GM12878 (cell line): ENCODE results near the gene VWA7. TPM values are rescaled to one million over a fixed set of nuclear protein-coding genes. Genes with fewer than 3 reads are reported as not detected.

ENCODE experiments used
- BACH1 ChIP-seq: fragments of 450-650 bp; IDR thresholded peaks from 2 replicates; pipeline ENCODE4 v1.6.1; 2017; ENCODE audit warnings: mild to moderate bottlenecking, borderline replicate concordance
- CEBPB ChIP-seq, 2 experiments: fragments of 150-350 bp in 1 of 2; IDR thresholded peaks; 2 replicates each; pipeline ENCODE4 v1.6.1; 2012 to 2014; ENCODE audit warnings: low read depth in 2 of 2, low read length in 2 of 2, borderline replicate concordance in 1 of 2, inconsistent platforms in 1 of 2
- IKZF2 ChIP-seq, 2 experiments: fragments of 450-650 bp; IDR thresholded peaks; 2 replicates each; pipeline ENCODE4 v1.6.1; 2017; ENCODE audit warnings: mild to moderate bottlenecking in 2 of 2, moderate library complexity in 2 of 2
- IRF4 ChIP-seq: IDR thresholded peaks from 2 replicates; pipeline ENCODE4 v1.6.1; 2011; ENCODE audit warnings: low read depth, low read length
- MYC ChIP-seq: IDR thresholded peaks from 2 replicates; pipeline ENCODE4 v1.6.1; 2011; ENCODE audit warnings: mild to moderate bottlenecking, low read length, moderate library complexity, inconsistent platforms; ENCODE audit not compliant: insufficient read depth, insufficient replicate concordance, insufficient read length, severe bottlenecking
- NFYB ChIP-seq: IDR thresholded peaks from 2 replicates; pipeline ENCODE4 v1.6.1; 2011; ENCODE audit warnings: low read depth, mild to moderate bottlenecking, low read length, improper control_type of control experiment, moderate library complexity; ENCODE audit not compliant: insufficient read depth
- NRF1 ChIP-seq: conservative IDR thresholded peaks from 2 replicates; pipeline ENCODE4 v1.6.1; 2011; ENCODE audit warnings: mild to moderate bottlenecking, low read depth, low read length, improper control_type of control experiment
- POLR2AphosphoS2 ChIP-seq: IDR thresholded peaks from 2 replicates; pipeline ENCODE4 v1.6.1; 2011; ENCODE audit warnings: low read depth, mild to moderate bottlenecking, low read length, improper control_type of control experiment, moderate library complexity
- ZNF217 ChIP-seq: fragments of 450-650 bp; IDR thresholded peaks from 2 replicates; pipeline ENCODE4 v1.6.1; 2017; ENCODE audit warnings: antibody characterized with exemption, mild to moderate bottlenecking
- ZSCAN29 ChIP-seq: fragments of 450-650 bp; IDR thresholded peaks from 2 replicates; pipeline ENCODE4 v1.6.1; 2017; ENCODE audit warnings: mild to moderate bottlenecking, moderate library complexity
- polyA plus RNA-seq, 11 experiments: library from polyadenylated mRNA; depleted of rRNA in 4 of 11; unstranded in 6 of 11; stranded (reverse) in 5 of 11; fragments of >200 nt; fragmentation: Nextera tagmentation in 4 of 11; fragmentation: Illumina TruSeq in 1 of 11; extraction: Ambion mirVana in 4 of 11; extraction: Trizol in 1 of 11; gene quantifications; 1 replicate in 1 of 11; 2 replicates in 10 of 11; pipeline versions ENCODE4 v1.2.1 to v1.2.3, GENCODE V29; 2011 to 2016; ENCODE audit warnings: inconsistent platforms in 2 of 11, missing spikeins in 2 of 11, low read depth in 1 of 11
- small RNA-seq: library from RNA; depleted of rRNA; stranded (forward); fragments of <200 nt; gene quantifications from one replicate; pipeline ENCODE3, GENCODE V24; 2014
- total RNA-seq, 4 experiments: library from RNA; depleted of rRNA in 3 of 4; stranded (reverse); fragments of >200 nt in 3 of 4; fragmentation: Illumina TruSeq in 1 of 4; extraction: Trizol in 1 of 4; gene quantifications; 2 replicates each; pipeline versions ENCODE4 v1.2.1 to v1.2.3, GENCODE V29; 2013 to 2021

VWA7 gene
- total and polyA plus RNA-seq, 10 of the 15 experiments (the other 5 are each of a cell fraction or from before 2014, with no cell fraction given): 0.11 to 3.1 (median 1.2) TPM; not detected in 1

- TF ChIP-seq MYC: no peak
- TF ChIP-seq ZSCAN29: no peak
- no peak for TF ChIP-seq BACH1
- no peak for TF ChIP-seq NFYB
- no peak for TF ChIP-seq NRF1
- TF ChIP-seq POLR2AphosphoS2: no peak
- TF ChIP-seq ZNF217: no peak
- no peak for TF ChIP-seq CEBPB (IDR thresholded peaks at IDR 0.05; ENCODE audit: borderline replicate concordance in 1 of 2, low read depth in 2 of 2, low read length in 2 of 2)
- TF ChIP-seq IRF4: no peak
- TF ChIP-seq IKZF2 (IDR thresholded peaks at IDR 0.05): no peak
These were observed 59.5 kb downstream of the VWA7 start (continued) for GRCh38 chr6:31717499-31718222.

Small RNA genes within 50 kb of the gene (small RNA-seq; reads per million reads assigned to genes)
- gene MSH5-SAPCD1: not detected
- not detected for gene RF00019
- gene RNU6-850P: not detected
- not detected for gene SAPCD1

Other genes with a start within 250 kb of the VWA7 start
Only the 7 nearest of the 43 such genes appear.
- 647 and 648 TPM in 2 replicates for gene CLIC1, start 40.8 kb downstream of the VWA7 start, total RNA-seq (2014; rRNA removed)
- gene CLIC1, start 40.8 kb downstream of the VWA7 start, total RNA-seq (2014; rRNA removed; fragmentation: Illumina TruSeq; extraction: Trizol): 608 and 625 TPM in 2 replicates
- gene CLIC1, start 40.8 kb downstream of the VWA7 start, total RNA-seq (2021): 446 and 458 TPM in 2 replicates
- gene CLIC1, start 40.8 kb downstream of the VWA7 start, polyA plus RNA-seq (2011; rRNA removed): 890 and 943 TPM in 2 replicates
- gene CLIC1, start 40.8 kb downstream of the VWA7 start, polyA plus RNA-seq (2014; fragmentation: Illumina TruSeq; extraction: Trizol): 712 and 725 TPM in 2 replicates
- gene CLIC1, start 40.8 kb downstream of the VWA7 start, polyA plus RNA-seq (2014; fragmentation: Nextera tagmentation; extraction: Ambion mirVana): 1,000 to 10,000 TPM; 1,083 to 1,266 TPM
- gene CLIC1, start 40.8 kb downstream of the VWA7 start, polyA plus RNA-seq (2014; rRNA removed): 563 and 612 TPM in 2 replicates
- 100 to 1,000 TPM; 600 to 622 TPM for gene CLIC1, start 40.8 kb downstream of the VWA7 start, polyA plus RNA-seq (2016; fragmentation: Nextera tagmentation; extraction: Ambion mirVana)
- 27.8 and 30.2 TPM in 2 replicates for gene MSH5, start 37.3 kb downstream of the VWA7 start, total RNA-seq (2014; rRNA removed)
- gene MSH5, start 37.3 kb downstream of the VWA7 start, total RNA-seq (2014; rRNA removed; fragmentation: Illumina TruSeq; extraction: Trizol): 26.2 and 26.4 TPM in 2 replicates
- gene MSH5, start 37.3 kb downstream of the VWA7 start, total RNA-seq (2021): 45.1 and 52.7 TPM in 2 replicates
- gene MSH5, start 37.3 kb downstream of the VWA7 start, polyA plus RNA-seq (2011; rRNA removed): 46.7 and 49.3 TPM in 2 replicates
- 30.8 and 45.3 TPM in 2 replicates for gene MSH5, start 37.3 kb downstream of the VWA7 start, polyA plus RNA-seq (2014; fragmentation: Illumina TruSeq; extraction: Trizol)
- gene MSH5, start 37.3 kb downstream of the VWA7 start, polyA plus RNA-seq (2014; fragmentation: Nextera tagmentation; extraction: Ambion mirVana): 10 to 100 TPM in 1 of 2 experiments, 1 to 10 TPM in 1; 9.1 to 10.1 TPM
- 46.8 and 47.0 TPM in 2 replicates for gene MSH5, start 37.3 kb downstream of the VWA7 start, polyA plus RNA-seq (2014; rRNA removed)
- gene MSH5, start 37.3 kb downstream of the VWA7 start, polyA plus RNA-seq (2016; fragmentation: Nextera tagmentation; extraction: Ambion mirVana): 10 to 100 TPM; 25.8 to 29.9 TPM
- 3.4 and 6.3 TPM in 2 replicates for gene SAPCD1, start 14.7 kb downstream of the VWA7 start, total RNA-seq (2014; rRNA removed)
- gene SAPCD1, start 14.7 kb downstream of the VWA7 start, total RNA-seq (2014; rRNA removed; fragmentation: Illumina TruSeq; extraction: Trizol): 6.0 and 6.1 TPM in 2 replicates
- gene SAPCD1, start 14.7 kb downstream of the VWA7 start, total RNA-seq (2021): 8.6 and 13.0 TPM in 2 replicates
- gene SAPCD1, start 14.7 kb downstream of the VWA7 start, polyA plus RNA-seq (2011; rRNA removed): 3.2 and 5.6 TPM in 2 replicates
- 9.5 and 15.4 TPM in 2 replicates for gene SAPCD1, start 14.7 kb downstream of the VWA7 start, polyA plus RNA-seq (2014; fragmentation: Illumina TruSeq; extraction: Trizol)
- gene SAPCD1, start 14.7 kb downstream of the VWA7 start, polyA plus RNA-seq (2014; fragmentation: Nextera tagmentation; extraction: Ambion mirVana): 1 to 10 TPM; 1.6 to 3.1 TPM
- gene SAPCD1, start 14.7 kb downstream of the VWA7 start, polyA plus RNA-seq (2014; rRNA removed): 10.4 and 12.2 TPM in 2 replicates
- 1 to 10 TPM; 3.5 to 4.7 TPM for gene SAPCD1, start 14.7 kb downstream of the VWA7 start, polyA plus RNA-seq (2016; fragmentation: Nextera tagmentation; extraction: Ambion mirVana)
- 61.4 and 90.1 TPM in 2 replicates for gene VARS1, start 18.4 kb upstream of the VWA7 start, total RNA-seq (2014; rRNA removed)
- 63.8 and 69.1 TPM in 2 replicates for gene VARS1, start 18.4 kb upstream of the VWA7 start, total RNA-seq (2014; rRNA removed; fragmentation: Illumina TruSeq; extraction: Trizol)
- 232 and 243 TPM in 2 replicates for gene VARS1, start 18.4 kb upstream of the VWA7 start, total RNA-seq (2021)
- 11.3 and 15.8 TPM in 2 replicates for gene VARS1, start 18.4 kb upstream of the VWA7 start, polyA plus RNA-seq (2011; rRNA removed)
- 92.9 and 138 TPM in 2 replicates for gene VARS1, start 18.4 kb upstream of the VWA7 start, polyA plus RNA-seq (2014; fragmentation: Illumina TruSeq; extraction: Trizol)
- 1 to 10 TPM; 1.2 to 5.7 TPM for gene VARS1, start 18.4 kb upstream of the VWA7 start, polyA plus RNA-seq (2014; fragmentation: Nextera tagmentation; extraction: Ambion mirVana)
- gene VARS1, start 18.4 kb upstream of the VWA7 start, polyA plus RNA-seq (2014; rRNA removed): 71.3 and 92.5 TPM in 2 replicates
- 100 to 1,000 TPM; 121 to 155 TPM for gene VARS1, start 18.4 kb upstream of the VWA7 start, polyA plus RNA-seq (2016; fragmentation: Nextera tagmentation; extraction: Ambion mirVana)
- 146 and 163 TPM in 2 replicates for gene LSM2, start 29.6 kb upstream of the VWA7 start, total RNA-seq (2014; rRNA removed)
- gene LSM2, start 29.6 kb upstream of the VWA7 start, total RNA-seq (2014; rRNA removed; fragmentation: Illumina TruSeq; extraction: Trizol): 97.1 and 99.1 TPM in 2 replicates
- gene LSM2, start 29.6 kb upstream of the VWA7 start, total RNA-seq (2021): 117 and 123 TPM in 2 replicates
- gene LSM2, start 29.6 kb upstream of the VWA7 start, polyA plus RNA-seq (2011; rRNA removed): 81.9 and 101 TPM in 2 replicates
- 116 and 131 TPM in 2 replicates for gene LSM2, start 29.6 kb upstream of the VWA7 start, polyA plus RNA-seq (2014; fragmentation: Illumina TruSeq; extraction: Trizol)
- 100 to 1,000 TPM; 245 to 248 TPM for gene LSM2, start 29.6 kb upstream of the VWA7 start, polyA plus RNA-seq (2014; fragmentation: Nextera tagmentation; extraction: Ambion mirVana)
- 143 and 165 TPM in 2 replicates for gene LSM2, start 29.6 kb upstream of the VWA7 start, polyA plus RNA-seq (2014; rRNA removed)
- gene LSM2, start 29.6 kb upstream of the VWA7 start, polyA plus RNA-seq (2016; fragmentation: Nextera tagmentation; extraction: Ambion mirVana): 100 to 1,000 TPM; 238 to 276 TPM
- 1.2 and 1.4 TPM in 2 replicates for gene HSPA1L, start 38.0 kb upstream of the VWA7 start, total RNA-seq (2014; rRNA removed)
- 1.4 and 1.6 TPM in 2 replicates for gene HSPA1L, start 38.0 kb upstream of the VWA7 start, total RNA-seq (2014; rRNA removed; fragmentation: Illumina TruSeq; extraction: Trizol)
- gene HSPA1L, start 38.0 kb upstream of the VWA7 start, total RNA-seq (2021): 1.5 and 1.6 TPM in 2 replicates
- gene HSPA1L, start 38.0 kb upstream of the VWA7 start, polyA plus RNA-seq (2011; rRNA removed): 1.8 and 1.9 TPM in 2 replicates
- gene HSPA1L, start 38.0 kb upstream of the VWA7 start, polyA plus RNA-seq (2014; fragmentation: Illumina TruSeq; extraction: Trizol): 1.5 and 1.6 TPM in 2 replicates
- gene HSPA1L, start 38.0 kb upstream of the VWA7 start, polyA plus RNA-seq (2014; fragmentation: Nextera tagmentation; extraction: Ambion mirVana): under 1 TPM; 0.69 TPM
- gene HSPA1L, start 38.0 kb upstream of the VWA7 start, polyA plus RNA-seq (2014; rRNA removed): 1.4 and 1.6 TPM in 2 replicates
- gene HSPA1L, start 38.0 kb upstream of the VWA7 start, polyA plus RNA-seq (2016; fragmentation: Nextera tagmentation; extraction: Ambion mirVana): 1 to 10 TPM; 1.6 to 2.5 TPM
- 29.2 and 29.9 TPM in 2 replicates for gene HSPA1A, start 38.2 kb upstream of the VWA7 start, total RNA-seq (2014; rRNA removed)
- gene HSPA1A, start 38.2 kb upstream of the VWA7 start, total RNA-seq (2014; rRNA removed; fragmentation: Illumina TruSeq; extraction: Trizol): 10.9 and 12.3 TPM in 2 replicates
- gene HSPA1A, start 38.2 kb upstream of the VWA7 start, total RNA-seq (2021): 26.5 and 27.2 TPM in 2 replicates
- 3.7 and 9.8 TPM in 2 replicates for gene HSPA1A, start 38.2 kb upstream of the VWA7 start, polyA plus RNA-seq (2011; rRNA removed)
- gene HSPA1A, start 38.2 kb upstream of the VWA7 start, polyA plus RNA-seq (2014; fragmentation: Illumina TruSeq; extraction: Trizol): 1.3 and 8.0 TPM in 2 replicates
- 1 to 10 TPM in 1 of 2 experiments, under 1 TPM in 1; 0.29 to 1.3 TPM for gene HSPA1A, start 38.2 kb upstream of the VWA7 start, polyA plus RNA-seq (2014; fragmentation: Nextera tagmentation; extraction: Ambion mirVana)
- gene HSPA1A, start 38.2 kb upstream of the VWA7 start, polyA plus RNA-seq (2014; rRNA removed): 22.8 and 26.3 TPM in 2 replicates
- gene HSPA1A, start 38.2 kb upstream of the VWA7 start, polyA plus RNA-seq (2016; fragmentation: Nextera tagmentation; extraction: Ambion mirVana): 10 to 100 TPM; 51.1 to 51.8 TPM